Kidney (tissue), 14 donors: ENCODE results near the gene MAPK10. TPM values are rescaled to one million over a fixed set of nuclear protein-coding genes. Genes with fewer than 3 reads are reported as not detected.
A peak's percentile ranks its signal among the peaks of the same experiment; 100 is the strongest.

Experiments used
- DNase-seq, 5 donors: peaks; one replicate each; pipeline ENCODE4 v3.0.0-alpha.2; 2013 to 2020
- FAIRE-seq: peaks from 2 replicates; lab custom pipeline; 2012; peaks lifted over from hg19 to GRCh38; lab: Jason Lieb, UNC
- H3K27ac ChIP-seq, 2 donors: one replicate each; pipeline ENCODE4 v1.7.0; 2013; ENCODE audit warnings: low read depth in 2 of 2, low read length in 2 of 2, inconsistent platforms in 1 of 2
- H3K27me3 ChIP-seq: one replicate; pipeline ENCODE4 v1.7.1; 2013; ENCODE audit warnings: low read length, inconsistent platforms; ENCODE audit not compliant: control insufficient read depth, insufficient read depth
- H3K36me3 ChIP-seq, 3 donors: one replicate each; pipeline versions ENCODE4 v1.7.0 to v1.7.1; 2013; ENCODE audit warnings: low read length in 3 of 3, control low read depth in 1 of 3, inconsistent platforms in 1 of 3; ENCODE audit not compliant: insufficient read depth in 3 of 3, control insufficient read depth in 2 of 3
- H3K4me1 ChIP-seq, 3 donors: one replicate each; pipeline versions ENCODE4 v1.7.0 to v1.7.1; 2013; ENCODE audit warnings: low read length in 3 of 3, inconsistent platforms in 1 of 3, low read depth in 1 of 3; ENCODE audit not compliant: control insufficient read depth in 2 of 3, insufficient read depth in 2 of 3
- H3K4me3 ChIP-seq, 3 donors: one replicate each; pipeline versions ENCODE4 v1.7.0 to v1.8.1; 2013; ENCODE audit warnings: low read length in 3 of 3, control low read depth in 1 of 3, inconsistent platforms in 1 of 3
- H3K9ac ChIP-seq, 3 donors: one replicate each; pipeline versions ENCODE4 v1.7.0 to v1.7.1; 2013; ENCODE audit warnings: low read length in 3 of 3, control low read depth in 1 of 3, inconsistent platforms in 1 of 3
- H3K9me3 ChIP-seq, 3 donors: one replicate each; pipeline versions ENCODE4 v1.7.0 to v1.7.1; 2013; ENCODE audit warnings: low read length in 3 of 3, control low read depth in 1 of 3, inconsistent platforms in 1 of 3; ENCODE audit not compliant: control insufficient read depth in 2 of 3, insufficient read depth in 1 of 3
- intact Hi-C: fragments of 100-400 bp; cut with DNase I; formaldehyde crosslinking; loops from one replicate; pipeline ENCODE4 v1.11.1; 2022
- polyA plus RNA-seq: library from polyadenylated mRNA; stranded (reverse); fragments of 350-450 nt; fragmentation: Illumina TruSeq; extraction: RNeasy Lipid Tissue Mini Kit (QIAGEN cat#74804); gene quantifications from one replicate; pipeline ENCODE4 v1.2.3, GENCODE V29; 2014; ENCODE audit warnings: low read depth, low replicate concordance; ENCODE audit not compliant: insufficient read depth
- total RNA-seq: library from RNA; stranded (reverse); fragmentation: NEBNext Ultra II Directional; extraction: Animal tissue kit (Norgen Biotek cat#: 25700); gene quantifications from one replicate; pipeline ENCODE4 v1.2.1, GENCODE V29; 2021
- TF ChIP-seq, protein P1 (sequence below): IDR thresholded peaks from 3 replicates; pipeline ENCODE4 v1.5.1; 2012; ENCODE audit warnings: mild to moderate bottlenecking, moderate library complexity, borderline replicate concordance; ENCODE audit not compliant: insufficient read depth; ENCODE audit errors: extremely low read depth
- donor health status: control.
- donor health status: control.
- donor health status: control.
- donor health status: control.
- donor health status: control.
- donor health status: DM: yes; HTN: yes; CAD: no.
- donor health status: Normal renal cell carcinoma (clear cell type).

Gene MAPK10
- total and polyA plus RNA-seq, 2 donors from 2014 or later: 27.6 to 54.5 TPM

DNA sequence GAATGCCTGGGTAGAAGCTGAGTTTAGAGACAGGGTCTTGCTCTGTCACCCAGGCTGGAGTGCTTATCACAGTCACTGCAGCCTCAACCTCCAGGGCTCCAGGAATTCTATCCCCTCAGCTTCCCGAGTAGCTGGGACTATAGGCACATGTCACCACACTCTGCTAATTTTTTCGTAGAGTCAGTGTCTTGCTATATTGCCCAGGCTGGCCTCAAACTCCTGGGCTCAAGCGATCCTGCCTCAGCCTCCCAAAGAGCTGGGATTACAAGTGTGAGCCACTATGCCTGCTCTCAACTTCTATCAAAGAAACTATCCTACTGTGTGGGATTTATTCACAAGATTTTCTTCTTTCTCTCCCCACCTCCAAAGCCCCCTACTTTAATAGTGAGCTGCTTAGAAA, 15.7 kb downstream of the MAPK10 start:
- H3K9ac ChIP-seq: no peak overlapping the region
- H3K4me3 ChIP-seq: no peak overlapping the region
- no peak for DNase-seq
- no peak overlapping the region for H3K27ac ChIP-seq
- intact Hi-C loops: no loop called here
- TF ChIP-seq, protein P1, sequence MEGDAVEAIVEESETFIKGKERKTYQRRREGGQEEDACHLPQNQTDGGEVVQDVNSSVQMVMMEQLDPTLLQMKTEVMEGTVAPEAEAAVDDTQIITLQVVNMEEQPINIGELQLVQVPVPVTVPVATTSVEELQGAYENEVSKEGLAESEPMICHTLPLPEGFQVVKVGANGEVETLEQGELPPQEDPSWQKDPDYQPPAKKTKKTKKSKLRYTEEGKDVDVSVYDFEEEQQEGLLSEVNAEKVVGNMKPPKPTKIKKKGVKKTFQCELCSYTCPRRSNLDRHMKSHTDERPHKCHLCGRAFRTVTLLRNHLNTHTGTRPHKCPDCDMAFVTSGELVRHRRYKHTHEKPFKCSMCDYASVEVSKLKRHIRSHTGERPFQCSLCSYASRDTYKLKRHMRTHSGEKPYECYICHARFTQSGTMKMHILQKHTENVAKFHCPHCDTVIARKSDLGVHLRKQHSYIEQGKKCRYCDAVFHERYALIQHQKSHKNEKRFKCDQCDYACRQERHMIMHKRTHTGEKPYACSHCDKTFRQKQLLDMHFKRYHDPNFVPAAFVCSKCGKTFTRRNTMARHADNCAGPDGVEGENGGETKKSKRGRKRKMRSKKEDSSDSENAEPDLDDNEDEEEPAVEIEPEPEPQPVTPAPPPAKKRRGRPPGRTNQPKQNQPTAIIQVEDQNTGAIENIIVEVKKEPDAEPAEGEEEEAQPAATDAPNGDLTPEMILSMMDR: no peak
- no peaks in the 10 kb centered on the region for H3K9me3 ChIP-seq
- H3K27me3 ChIP-seq: no peaks in the 10 kb centered on the region
- no peaks in the 10 kb centered on the region for H3K4me1 ChIP-seq
- H3K36me3 ChIP-seq: no peaks in the 10 kb centered on the region
- no peak for FAIRE-seq

DNA sequence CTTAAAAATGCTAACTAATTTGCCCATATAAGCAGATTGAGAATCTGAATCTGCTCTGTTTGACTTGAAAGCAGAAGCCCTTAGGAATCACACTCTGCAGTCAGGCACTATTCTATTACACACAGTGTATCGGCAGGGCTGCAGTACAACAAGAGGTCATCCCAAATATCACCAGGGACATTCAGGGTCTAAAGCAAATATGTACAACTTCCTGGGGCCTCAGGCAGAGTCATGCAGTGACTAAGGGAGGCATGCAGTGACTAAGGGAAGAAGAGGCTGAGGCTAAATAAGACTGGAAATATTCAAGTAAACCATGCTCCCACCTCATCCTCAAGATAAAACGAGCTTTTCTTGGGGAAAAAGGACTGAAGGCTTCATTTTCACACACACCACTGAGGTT, 20.9 kb downstream of the MAPK10 start:
- intact Hi-C loops: no loop called here
- no peak overlapping the region for H3K4me3 ChIP-seq
- H3K27ac ChIP-seq: no peak overlapping the region
- no peaks in the 10 kb centered on the region for H3K9me3 ChIP-seq
- FAIRE-seq (no peak), DNase-seq (peak in 1 of 5 donors; percentile 25)
- no peaks in the 10 kb centered on the region for H3K4me1 ChIP-seq
- TF ChIP-seq, protein P1: no peak
- H3K36me3 ChIP-seq: no peaks in the 10 kb centered on the region
- no peak overlapping the region for H3K9ac ChIP-seq
- no peaks in the 10 kb centered on the region for H3K27me3 ChIP-seq

DNA sequence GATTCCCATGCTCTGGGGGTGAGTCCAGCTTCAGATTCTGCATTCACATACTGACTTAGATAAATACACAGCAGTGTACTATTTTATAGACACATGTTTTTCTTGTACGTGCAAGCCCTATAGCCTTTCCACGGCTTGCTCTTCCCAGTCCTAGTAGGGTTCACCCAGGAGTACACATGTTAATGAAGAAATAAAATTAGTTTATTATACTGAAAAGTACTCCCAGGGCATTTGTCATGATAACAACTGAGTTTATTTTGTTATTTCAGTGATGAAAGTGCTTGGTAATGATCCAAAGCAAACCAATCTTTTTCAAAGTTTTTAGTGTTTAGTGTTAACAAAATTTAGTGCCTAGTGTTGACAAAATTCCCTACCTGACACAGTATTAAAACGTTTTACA, 21.3 kb downstream of the MAPK10 start:
- intact Hi-C loops: no loop called here
- Histone ChIP-seq H3K4me1 (no peaks in the 10 kb centered on the region), H3K27me3 (no peaks in the 10 kb centered on the region), H3K9ac (no peak overlapping the region), H3K9me3 (no peaks in the 10 kb centered on the region), H3K27ac (no peak overlapping the region), H3K4me3 (no peak overlapping the region), H3K36me3 (no peaks in the 10 kb centered on the region)
- no peak for FAIRE-seq
- TF ChIP-seq, protein P1: no peak
- peak in 2 of 5 donors; percentile 36 to 66 for DNase-seq
